HepG2 (cell line): ENCODE results near the gene CAPZA2. TPM values are rescaled to one million over a fixed set of nuclear protein-coding genes. Genes with fewer than 3 reads are reported as not detected.

ENCODE experiments used
- ATAC-seq: fragments of 200-7000 bp; cut with Tn5 transposase; 3 replicates; pipeline ENCODE4 v1.9.1; 2020; ENCODE audit warnings: mild to moderate bottlenecking, moderate library complexity
- BruUV-seq: library from RNA; stranded (reverse); fragments of 400-500 nt; replicated peaks from 2 replicates; lab custom pipeline; 2021; lab: Mats Ljungman, UMichigan
- CTCF ChIA-PET: fragments of 300-600 bp; formaldehyde crosslinking; extraction: SDS; loops from one replicate; lab custom pipeline; 2021; ENCODE audit warnings: low total read pairs, inconsistent platforms, low intra/inter-chr PET ratio; lab: Yijun Ruan, JAX
- POLR2A ChIA-PET: fragments of 350-600 bp; sonication (Branson Sonifier 250); formaldehyde crosslinking; loops from one replicate; lab custom pipeline; 2020; ENCODE audit warnings: antibody characterized with exemption, inconsistent platforms; lab: Yijun Ruan, JAX
- DNase-seq: peaks from one replicate; pipeline ENCODE4 v3.0.0-alpha.2; 2015; ENCODE audit warnings: low spot score
- FAIRE-seq: peaks from 3 replicates; lab custom pipeline; 2011; peaks lifted over from hg19 to GRCh38; lab: Jason Lieb, UNC
- H2AFZ ChIP-seq: one replicate; pipeline ENCODE4 v1.6.1; 2011; ENCODE audit warnings: low read length, inconsistent platforms
- H3K27ac ChIP-seq: fragments of 300-600 bp; 3 replicates; pipeline ENCODE4 v1.8.0; 2011; ENCODE audit warnings: mixed run types, mild to moderate bottlenecking, mixed read lengths, low read length, inconsistent platforms; ENCODE audit not compliant: insufficient read depth; ENCODE audit errors: extremely low read length
- H3K27me3 ChIP-seq, 2 experiments: fragments of 200-600 bp in 1 of 2; 2 replicates in 1 of 2; 3 replicates in 1 of 2; pipeline versions ENCODE4 v1.6.0 to v1.8.0; 2011; ENCODE audit warnings: low read length in 2 of 2, mild to moderate bottlenecking in 2 of 2, moderate library complexity in 2 of 2, inconsistent platforms in 1 of 2; ENCODE audit not compliant: insufficient read depth in 2 of 2, control insufficient read depth in 1 of 2
- H3K36me3 ChIP-seq, 2 experiments: fragments of 200-600 bp in 1 of 2; replicated peaks in 1 of 2; 2 replicates in 1 of 2; 3 replicates in 1 of 2; pipeline versions ENCODE4 v1.5.1 to v1.8.0; 2011; ENCODE audit warnings: low read length in 2 of 2, inconsistent platforms in 1 of 2; ENCODE audit not compliant: insufficient read depth in 2 of 2, control insufficient read depth in 1 of 2
- H3K4me1 ChIP-seq: 2 replicates; pipeline ENCODE4 v1.5.1; 2012; ENCODE audit warnings: low read length, inconsistent platforms; ENCODE audit not compliant: insufficient read depth
- H3K4me2 ChIP-seq: 2 replicates; pipeline ENCODE4 v1.6.0; 2011; ENCODE audit warnings: low read depth, low read length, inconsistent platforms
- H3K4me3 ChIP-seq, 3 experiments: fragments of 200-600 bp in 1 of 3; sonication (generic), shearing (Covaris generic) in 1 of 3; replicated peaks in 1 of 3; 2 replicates each; pipeline ENCODE4 v1.5.1; 2011 to 2016; ENCODE audit warnings: low read length in 3 of 3, inconsistent platforms in 2 of 3, low read depth in 2 of 3, mild to moderate bottlenecking in 2 of 3, control low read depth in 1 of 3, mixed read lengths in 1 of 3; ENCODE audit not compliant: insufficient read depth in 1 of 3
- H3K79me2 ChIP-seq: one replicate; pipeline ENCODE4 v1.6.1; 2011; ENCODE audit warnings: low read length, inconsistent platforms; ENCODE audit not compliant: insufficient read depth
- H3K9ac ChIP-seq: 2 replicates; pipeline ENCODE4 v1.6.0; 2011; ENCODE audit warnings: mild to moderate bottlenecking, low read depth, low read length, inconsistent platforms; ENCODE audit not compliant: insufficient read depth
- H3K9me3 ChIP-seq: 2 replicates; pipeline ENCODE4 v1.5.1; 2012; ENCODE audit warnings: mild to moderate bottlenecking, low read length
- H4K20me1 ChIP-seq: 2 replicates; pipeline ENCODE4 v1.6.0; 2011; ENCODE audit warnings: inconsistent platforms, mild to moderate bottlenecking, low read length, moderate library complexity; ENCODE audit not compliant: insufficient read depth
- ISX ChIP-seq: sonication (generic); formaldehyde crosslinking; conservative IDR thresholded peaks from 2 replicates; pipeline ENCODE4 v1.5.0; 2020; ENCODE audit warnings: missing genetic modification reagents
- KLF11 ChIP-seq: IDR thresholded peaks from 2 replicates; pipeline ENCODE4 v1.6.1; 2016; ENCODE audit warnings: missing compliant biosample characterization
- MAFF ChIP-seq: IDR thresholded peaks from 2 replicates; pipeline ENCODE4 v1.6.1; 2011; ENCODE audit warnings: low read depth, low read length, improper control_type of control experiment
- MAFK ChIP-seq, 2 experiments: IDR thresholded peaks in 1 of 2; conservative IDR thresholded peaks in 1 of 2; 2 replicates each; pipeline ENCODE4 v1.6.1; 2011; ENCODE audit warnings: improper control_type of control experiment in 2 of 2, low read length in 2 of 2
- RBM39 ChIP-seq: fragments of 200-400 bp; formaldehyde crosslinking; IDR thresholded peaks from one replicate; pipeline ENCODE4 v1.6.1; 2018; ENCODE audit warnings: antibody characterized with exemption, mild to moderate bottlenecking, low read depth, low read length; ENCODE audit not compliant: poor library complexity, severe bottlenecking
- ZNF143 ChIP-seq: sonication (generic); formaldehyde crosslinking; IDR thresholded peaks from 2 replicates; pipeline ENCODE4 v1.4.0; 2020; ENCODE audit warnings: missing genetic modification reagents
- ZNF160 ChIP-seq: sonication (generic); formaldehyde crosslinking; IDR thresholded peaks from 2 replicates; pipeline ENCODE4 v1.8.0; 2022; ENCODE audit warnings: mild to moderate bottlenecking, inconsistent platforms, missing genetic modification reagents
- ZNF205 ChIP-seq: IDR thresholded peaks from 2 replicates; pipeline ENCODE4 v1.6.1; 2018; ENCODE audit warnings: missing biosample characterization, missing genetic modification reagents
- ZNF350 ChIP-seq: sonication (generic); formaldehyde crosslinking; IDR thresholded peaks from 2 replicates; pipeline ENCODE4 v1.4.0; 2020; ENCODE audit warnings: mild to moderate bottlenecking, low read depth, missing genetic modification reagents, borderline replicate concordance
- whole genome bisulfite sequencing: methylation state at CpG from one replicate; pipeline ENCODE4 v1.1.6; 2017; ENCODE audit warnings: low lambda C conversion rate; 5-methylcytosine and 5-hydroxymethylcytosine counted together
- in situ Hi-C: cut with HindIII; loops from 2 replicates; pipeline ENCODE4 v1.10.0; 2017; ENCODE audit warnings: low pct_unique_long_range_greater_than_20kb; ENCODE audit not compliant: extremely low pct_ligation_motif_present
- intact Hi-C: fragments of 100-400 bp; cut with micrococcal nuclease; formaldehyde crosslinking; loops from one replicate; pipeline ENCODE4 v1.10.0; 2022; ENCODE audit not compliant: unreplicated experiment
- polyA plus RNA-seq, 8 experiments: library from polyadenylated mRNA; depleted of rRNA in 3 of 8; stranded (reverse) in 7 of 8; unstranded in 1 of 8; fragments of >200 nt; fragmentation: Illumina TruSeq in 4 of 8; extraction: Trizol in 4 of 8; gene quantifications; 2 replicates each; pipeline versions ENCODE4 v1.2.1 to v1.2.3, GENCODE V29; 2011 to 2016; ENCODE audit warnings: low read depth in 4 of 8, missing spikeins in 1 of 8, mixed read lengths in 1 of 8; ENCODE audit not compliant: insufficient read depth in 1 of 8
- total RNA-seq, 5 experiments: library from RNA; depleted of rRNA; stranded (reverse); fragments of >200 nt; fragmentation: Illumina TruSeq; extraction: Trizol; gene quantifications; 2 replicates each; pipeline ENCODE4 v1.2.3, GENCODE V29; 2016; ENCODE audit warnings: low read depth in 1 of 5
- TF ChIP-seq, protein P1 (sequence below): IDR thresholded peaks from 2 replicates; pipeline ENCODE4 v1.6.1; 2016; ENCODE audit warnings: missing genetic modification reagents, missing compliant biosample characterization

CAPZA2 gene
- total and polyA plus RNA-seq, 2 of the 13 experiments (the other 11 are each of a cell fraction or from before 2014, with no cell fraction given) = 38.4 to 199 TPM

DNA sequence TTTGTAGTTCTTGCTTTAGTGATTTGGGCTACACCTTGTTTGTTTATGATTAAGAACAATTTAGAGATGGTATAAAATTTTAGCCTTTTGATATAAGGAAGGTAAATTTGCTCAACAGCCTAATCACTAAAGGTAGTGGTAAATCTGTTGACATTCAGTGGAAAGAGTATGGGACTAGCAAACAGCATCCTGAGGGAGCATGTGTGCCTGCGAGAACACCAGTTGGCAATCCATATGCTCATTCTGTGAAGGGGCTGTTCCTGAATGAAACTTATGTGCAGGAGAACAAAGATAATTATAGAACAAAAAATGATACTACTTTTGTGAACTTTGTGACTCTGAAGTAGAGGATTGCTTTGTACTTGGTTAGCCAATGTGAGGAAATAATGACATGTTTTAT, 44.0 kb downstream of the CAPZA2 start (continued):
- TF ChIP-seq, protein P1, sequence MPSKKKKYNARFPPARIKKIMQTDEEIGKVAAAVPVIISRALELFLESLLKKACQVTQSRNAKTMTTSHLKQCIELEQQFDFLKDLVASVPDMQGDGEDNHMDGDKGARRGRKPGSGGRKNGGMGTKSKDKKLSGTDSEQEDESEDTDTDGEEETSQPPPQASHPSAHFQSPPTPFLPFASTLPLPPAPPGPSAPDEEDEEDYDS (CRISPR knock-in tag) = no peak
- TF ChIP-seq ISX (CRISPR knock-in tag) = no peak
- no peak for TF ChIP-seq RBM39

DNA sequence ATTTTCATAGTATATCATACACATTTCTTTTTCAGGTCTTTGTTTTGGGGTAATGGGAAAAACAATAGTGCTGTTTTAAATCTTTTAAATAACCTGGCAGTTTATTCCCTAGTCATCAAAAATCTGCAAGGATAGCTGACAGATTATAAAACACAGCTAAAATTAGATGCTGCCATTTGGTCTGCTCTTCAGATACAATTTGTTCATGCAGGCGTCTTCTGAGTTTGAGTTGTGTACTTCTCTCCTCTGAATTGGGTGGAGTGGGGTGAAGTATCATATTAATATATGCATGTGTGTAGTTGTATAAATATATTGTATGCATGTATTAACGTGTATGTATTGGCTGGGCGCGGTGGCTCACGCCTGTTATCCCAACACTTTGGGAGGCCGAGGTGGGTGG, 48.0 kb downstream of the CAPZA2 start:
- no peak for DNase-seq
- ChIA-PET CTCF (no interaction called here), POLR2A (no interaction called here)
- Histone ChIP-seq H3K4me1 (no peaks in the 10 kb centered on the region), H4K20me1 (no peaks in the 10 kb centered on the region), H3K9ac (no peak overlapping the region), H3K9me3 (no peaks in the 10 kb centered on the region), H3K27me3 (no peaks in the 10 kb centered on the region), H2AFZ (no peak overlapping the region), H3K4me2 (no peak overlapping the region), H3K27ac (no peak overlapping the region), H3K36me3 (peaks cover 13 to 85% of the 10 kb centered on the region in 2 experiments; a peak in 4 of 5 replicates), H3K79me2 (no peaks in the 10 kb centered on the region), H3K4me3 (no peak overlapping the region)
- BruUV-seq = no TSS peak
- WGBS = 99% methylated on average over 6 of the region's 6 CpGs
- in situ Hi-C loops = no loop called here
- no peak for ATAC-seq
- TF ChIP-seq MAFK (conservative IDR thresholded peaks at IDR 0.05 in 1 of 2, IDR thresholded peaks at IDR 0.05 in 1 of 2; ENCODE audit: low read length in 2 of 2) (peak; percentile 27 to 67; a peak in 2 of 4 replicates), ZNF205 (no peak), ZNF160 (no peak), KLF11 (CRISPR knock-in tag) (no peak), ZNF143 (CRISPR knock-in tag) (no peak), MAFF (peak; percentile 65), ZNF350 (no peak)
- intact Hi-C loops = loop anchor here (10.0 kb wide), 1 partner anchor 46 kb away; the partner anchor contains the start of gene CAPZA2
- FAIRE-seq = no peak
